Activated T-cell treated with anti-CD3 and anti-CD28 coated beads for 48 hours (primary cell): ENCODE measurements around the gene RARS2.
"Not testable (repeated sequence)": the region's sequence is repeated elsewhere in the genome, so short reads cannot be mapped to it uniquely, and the experiment has no call there.

Experiments used
- DNase-seq: peaks from one replicate; pipeline ENCODE4 v3.0.0-alpha.2; 2020; ENCODE audit warnings: low read depth

The RARS2 gene

DNA sequence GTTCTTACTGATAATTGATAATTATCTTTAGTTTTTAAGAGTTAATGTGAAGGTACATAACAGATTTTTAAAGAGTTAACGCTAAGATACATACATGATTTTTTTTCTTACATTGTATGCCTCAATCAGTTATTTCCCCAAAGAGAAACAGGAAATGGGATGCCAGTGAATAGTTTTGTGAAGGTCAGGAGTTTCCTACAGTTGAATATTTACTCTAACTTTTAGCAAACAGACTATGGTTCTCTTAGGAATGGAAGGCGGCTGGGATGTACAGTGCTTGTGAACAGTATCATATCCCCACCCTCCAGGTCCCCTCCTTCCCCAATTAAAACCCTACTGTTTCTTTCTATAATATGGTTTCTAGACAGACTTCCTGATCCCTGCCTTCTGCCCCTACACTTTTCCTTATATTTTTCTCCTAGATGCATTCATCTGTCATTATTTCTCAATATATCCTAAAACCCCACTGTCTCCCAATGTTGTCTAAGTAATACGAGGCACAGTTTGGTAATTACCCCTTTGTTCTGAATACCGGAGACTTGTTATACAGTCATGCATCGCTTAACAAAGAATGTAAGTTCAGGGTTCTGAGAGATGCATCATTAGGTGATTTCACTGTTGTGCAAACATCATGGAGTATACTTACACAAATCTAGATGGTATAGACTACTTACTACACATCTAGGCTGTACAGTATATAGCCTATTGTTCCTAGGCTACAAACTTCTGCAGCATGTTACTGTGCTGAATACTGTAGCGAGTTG lies 87.8 kb downstream of the RARS2 start:
- DNase-seq, result no peak

DNA sequence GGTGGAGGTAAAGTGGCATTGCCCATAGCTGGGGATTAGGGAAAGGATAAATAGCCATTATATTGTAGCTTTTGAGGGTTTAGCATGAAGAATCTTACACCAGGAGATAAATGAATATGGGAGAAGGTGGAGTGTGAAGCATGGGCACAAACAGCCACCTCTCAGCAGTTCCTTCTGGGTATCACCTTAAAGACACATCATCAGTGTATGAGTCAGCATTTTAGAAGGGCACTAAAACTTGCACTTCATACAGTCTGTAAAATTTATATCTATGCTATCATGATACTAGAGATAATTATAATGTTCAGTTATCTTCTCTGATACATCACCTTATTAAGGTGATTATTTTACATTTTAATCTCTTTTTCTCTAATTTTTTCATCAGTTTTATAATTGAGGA lies 91.7 kb downstream of the RARS2 start:
- DNase-seq, result no peak

DNA sequence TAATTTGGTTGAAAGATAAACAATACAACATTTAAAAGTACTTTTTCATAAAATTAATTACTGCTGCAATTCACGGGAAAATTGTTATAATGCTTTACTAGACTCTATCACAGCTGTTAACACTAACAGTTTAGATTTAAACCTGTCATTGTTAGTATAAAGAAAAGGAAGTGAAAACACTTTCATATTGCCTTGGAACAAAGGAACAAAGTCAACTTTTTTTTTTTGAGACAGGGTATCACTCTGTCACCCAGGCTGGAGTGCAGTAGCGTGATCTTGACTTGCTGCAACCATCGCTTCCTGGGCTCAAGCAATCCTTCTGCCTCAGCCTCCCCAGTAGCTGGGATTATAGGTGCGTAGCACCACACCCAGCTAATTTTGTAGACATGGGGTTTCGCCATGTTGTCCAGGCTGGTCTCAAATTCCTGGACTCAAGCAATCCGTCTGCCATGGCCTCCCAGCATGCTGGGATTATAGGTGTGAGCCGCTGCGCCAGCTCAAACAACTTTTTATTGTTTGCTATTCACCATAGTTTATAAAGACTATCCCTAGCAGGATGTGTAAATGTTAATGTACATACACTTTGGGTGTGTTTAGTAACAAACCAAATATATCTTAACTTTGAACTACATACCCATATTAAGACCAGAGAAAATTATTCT lies 94.9 kb downstream of the RARS2 start:
- DNase-seq, result no peak

DNA sequence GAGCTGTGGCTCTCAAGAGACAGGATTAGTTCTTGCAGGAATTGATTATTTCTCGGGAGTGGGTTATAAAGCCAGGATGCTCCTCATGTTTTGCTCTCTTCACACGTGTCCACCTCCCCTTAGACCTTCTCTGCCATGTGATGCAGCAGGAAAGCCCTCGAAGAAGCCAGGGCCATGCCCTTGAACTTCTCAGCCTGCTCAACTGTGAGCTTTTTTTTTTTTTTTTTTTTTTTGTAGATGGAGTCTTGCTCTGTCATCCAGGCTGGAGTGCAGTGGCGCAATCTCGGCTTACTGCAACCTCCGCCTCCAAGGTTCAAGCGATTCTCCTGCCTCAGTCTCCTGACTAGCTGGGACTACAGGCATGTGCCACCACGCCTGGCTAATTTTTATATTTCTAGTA lies 100.5 kb downstream of the RARS2 start:
- not testable (repeated sequence) for DNase-seq

DNA sequence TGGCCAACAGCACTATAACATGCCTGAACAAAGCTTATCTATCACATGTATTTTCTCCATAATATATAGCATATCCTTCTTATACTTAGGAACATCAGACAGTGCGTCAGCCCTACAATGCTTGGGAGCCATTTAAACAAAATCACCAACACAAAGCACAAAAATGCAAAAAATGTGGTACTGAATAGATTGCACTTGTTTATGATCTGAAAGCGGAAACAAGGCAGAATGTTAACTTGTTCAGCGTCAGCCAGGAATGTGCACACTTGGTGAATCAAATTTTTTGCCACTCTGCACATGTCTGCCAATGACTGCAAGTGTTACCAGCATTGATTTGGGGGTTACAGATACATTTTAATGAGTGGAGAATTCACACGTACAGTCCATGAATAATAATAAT lies 102.2 kb downstream of the RARS2 start:
- no peak for DNase-seq

DNA sequence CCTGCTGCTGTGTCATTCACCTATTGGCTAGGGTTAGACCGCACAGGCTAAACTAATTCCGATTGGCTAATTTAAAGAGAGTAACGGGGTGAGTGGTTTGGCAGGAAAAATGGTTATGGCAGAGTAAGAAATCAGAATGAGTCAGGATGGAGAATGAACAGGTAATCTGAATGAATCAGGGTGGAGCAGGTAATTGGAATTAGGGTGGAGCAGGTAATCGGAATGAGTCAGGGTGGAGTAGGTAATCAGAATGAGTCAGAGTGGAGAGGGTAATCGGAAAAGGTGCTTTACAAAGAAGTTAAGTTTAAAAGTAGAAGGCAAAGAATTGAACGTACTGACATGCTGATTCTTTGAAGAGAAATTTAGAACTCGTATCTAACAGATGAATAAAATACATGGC lies 105.3 kb downstream of the RARS2 start:
- DNase-seq, result no peak

DNA sequence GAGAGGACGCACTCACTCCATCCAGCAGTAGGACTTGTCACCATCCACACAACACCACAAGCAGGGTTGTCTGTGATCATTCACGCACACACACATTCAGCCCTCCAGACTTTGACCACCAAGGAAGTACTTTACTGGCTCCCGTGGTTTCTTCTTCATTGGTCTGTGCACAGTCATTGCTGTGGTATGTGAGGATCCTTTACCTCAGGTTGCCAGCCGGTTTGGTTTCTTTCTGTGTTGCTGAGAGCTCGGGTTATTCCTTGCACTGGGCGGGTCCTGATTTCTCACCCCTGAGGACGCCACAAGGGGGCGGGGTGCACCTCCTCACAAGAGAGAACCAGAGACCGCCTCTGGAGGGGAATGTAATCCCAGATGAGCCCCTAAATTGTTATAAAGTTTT lies 105.9 kb downstream of the RARS2 start:
- no peak for DNase-seq

DNA sequence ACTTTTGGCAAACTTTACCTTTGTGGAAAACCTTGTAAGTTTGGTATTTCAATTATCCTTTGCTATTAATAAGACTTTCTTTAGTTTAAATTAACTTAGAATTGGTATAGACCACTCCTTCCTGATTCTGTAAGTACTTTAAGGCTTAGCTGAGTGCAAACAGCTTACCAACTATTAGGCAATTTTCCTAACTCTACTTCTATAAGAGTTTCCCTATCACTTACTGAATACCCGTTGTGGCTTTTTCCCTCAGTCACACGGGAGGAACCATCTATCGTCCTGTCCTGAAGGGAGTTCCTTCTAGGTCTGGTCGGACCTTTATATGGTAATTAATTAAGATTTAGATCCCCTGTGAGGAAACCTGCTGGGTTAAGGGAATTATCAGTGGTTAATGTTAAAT lies 107.4 kb downstream of the RARS2 start:
- no peak for DNase-seq

DNA sequence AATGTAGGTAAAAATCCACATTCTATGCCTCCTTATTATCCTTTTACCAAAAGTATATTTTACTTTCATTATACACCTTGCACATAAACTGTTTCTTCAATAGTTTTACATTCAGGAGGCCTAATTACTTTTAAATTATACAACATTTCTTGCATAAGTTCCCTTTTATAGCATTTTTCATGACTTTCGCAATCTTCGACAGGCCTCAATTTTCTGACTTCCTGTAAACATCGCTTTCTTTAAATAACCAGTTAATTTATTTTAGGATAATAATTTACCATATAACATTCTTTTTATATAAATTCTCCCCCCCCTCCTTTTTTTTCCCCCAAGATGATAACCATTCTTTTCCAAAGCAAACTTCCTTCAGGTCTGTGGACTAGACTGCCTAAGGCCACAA lies 107.9 kb downstream of the RARS2 start:
- no peak for DNase-seq

DNA sequence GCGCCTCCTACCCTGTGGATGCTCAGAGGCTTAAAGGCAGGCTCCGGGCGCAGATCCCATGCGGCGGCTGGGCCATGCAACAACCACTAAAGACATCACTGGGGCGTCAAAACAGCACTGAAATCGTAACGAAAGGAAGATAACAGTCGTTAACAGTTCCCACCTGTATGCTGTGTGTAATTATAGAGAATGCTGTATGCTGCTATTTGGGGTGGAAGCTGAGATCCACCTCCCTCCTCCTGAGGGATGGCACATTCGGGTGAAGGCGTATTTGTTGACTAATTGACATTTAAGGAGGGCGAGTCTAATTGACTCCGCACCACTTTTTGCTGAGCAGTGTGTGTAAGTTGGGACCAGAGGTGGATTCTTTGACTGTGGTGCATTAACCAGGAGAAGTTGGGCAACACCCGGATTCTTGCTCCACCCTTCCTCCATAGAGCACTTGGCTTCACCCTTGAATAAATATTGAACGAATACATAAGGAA lies 116.3 kb downstream of the RARS2 start:
- no peak for DNase-seq

DNA sequence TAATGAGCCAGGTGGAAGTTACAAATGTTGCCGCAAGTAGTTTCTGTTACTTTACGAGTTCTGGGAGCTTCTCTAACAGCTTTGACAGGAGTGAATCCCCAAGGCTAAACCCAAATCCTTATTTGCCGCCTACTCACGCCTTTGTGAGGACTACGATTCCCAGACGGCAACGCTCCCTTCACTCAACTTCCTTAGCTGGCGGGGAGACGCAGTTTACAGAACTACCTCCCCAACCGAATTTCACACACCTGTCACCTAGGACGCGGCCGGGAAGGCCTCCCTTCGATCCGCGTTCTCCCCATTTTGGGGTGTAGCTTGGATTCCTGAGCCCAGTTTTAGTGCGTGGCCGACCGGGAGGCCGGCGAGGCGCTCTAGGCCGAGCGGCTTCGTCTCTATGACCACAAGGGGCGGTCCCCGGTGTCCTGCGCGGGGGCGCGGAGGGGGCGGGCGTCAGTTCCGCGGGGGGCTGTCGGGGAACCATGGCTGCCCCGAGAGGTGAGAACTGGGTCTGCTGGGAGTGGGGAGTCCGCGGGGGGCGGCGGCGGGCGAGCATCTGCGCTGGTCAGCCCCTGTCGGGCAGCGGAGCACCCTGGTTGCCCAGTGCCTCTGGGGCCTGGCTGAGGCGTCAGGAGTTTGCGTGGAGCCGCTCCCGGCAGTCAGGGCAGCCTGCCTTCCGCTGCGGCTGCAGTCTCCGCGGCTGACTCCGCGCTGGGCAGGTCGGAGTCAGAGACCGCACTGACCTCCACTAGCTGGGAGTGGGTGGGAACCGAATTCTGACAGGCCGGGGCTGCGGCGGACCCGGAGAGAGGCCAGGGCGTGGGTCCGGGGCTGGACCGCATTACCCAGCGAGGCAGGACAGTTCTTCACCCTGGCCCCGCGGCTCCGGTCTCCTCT lies 117.0 kb downstream of the RARS2 start, which contains the start of gene SLC35A1:
SLC35A1 (plus strand) TSS at position 450 of the 894 bp plus-strand sequence; CDS start at position 480, 30 bp downstream.
- peak; percentile 81 for DNase-seq

DNA sequence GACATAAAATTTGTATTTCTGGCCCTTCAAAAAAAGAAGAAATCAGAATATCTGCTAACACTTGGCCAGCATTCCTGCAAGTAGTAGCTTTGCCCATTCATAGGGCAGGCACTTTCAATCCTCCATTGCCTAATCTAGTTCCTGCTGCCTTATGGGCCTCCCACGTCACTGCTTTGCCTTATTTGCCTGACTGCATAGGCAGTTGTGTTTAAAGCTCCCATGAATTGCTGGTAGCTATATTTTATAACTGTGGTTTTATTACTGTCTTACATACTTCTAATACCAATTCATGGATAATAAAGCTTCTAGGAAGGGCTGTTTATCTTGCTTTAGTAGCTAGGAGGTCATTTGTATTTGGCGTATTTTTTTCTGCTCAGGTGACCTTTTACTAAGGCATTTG lies 124.7 kb downstream of the RARS2 start:
- DNase-seq, result no peak
